Epithelial cell of esophagus (primary cell): ENCODE results near the gene CAPN8.

ENCODE experiments used
- DNase-seq: peaks from one replicate; pipeline ENCODE4 v3.0.0; 2010; ENCODE audit warnings: low read depth
- H3K4me3 ChIP-seq: 2 replicates; pipeline ENCODE4 v1.5.1; 2011; ENCODE audit warnings: mild to moderate bottlenecking, low read length, control low read depth
- TF ChIP-seq, protein P1 (sequence below): IDR thresholded peaks from 2 replicates; pipeline ENCODE4 v1.5.1; 2011; ENCODE audit warnings: low read depth, mild to moderate bottlenecking, low read length, control low read depth, inconsistent platforms; ENCODE audit not compliant: insufficient read depth; ENCODE audit errors: missing control alignments

Gene CAPN8

DNA sequence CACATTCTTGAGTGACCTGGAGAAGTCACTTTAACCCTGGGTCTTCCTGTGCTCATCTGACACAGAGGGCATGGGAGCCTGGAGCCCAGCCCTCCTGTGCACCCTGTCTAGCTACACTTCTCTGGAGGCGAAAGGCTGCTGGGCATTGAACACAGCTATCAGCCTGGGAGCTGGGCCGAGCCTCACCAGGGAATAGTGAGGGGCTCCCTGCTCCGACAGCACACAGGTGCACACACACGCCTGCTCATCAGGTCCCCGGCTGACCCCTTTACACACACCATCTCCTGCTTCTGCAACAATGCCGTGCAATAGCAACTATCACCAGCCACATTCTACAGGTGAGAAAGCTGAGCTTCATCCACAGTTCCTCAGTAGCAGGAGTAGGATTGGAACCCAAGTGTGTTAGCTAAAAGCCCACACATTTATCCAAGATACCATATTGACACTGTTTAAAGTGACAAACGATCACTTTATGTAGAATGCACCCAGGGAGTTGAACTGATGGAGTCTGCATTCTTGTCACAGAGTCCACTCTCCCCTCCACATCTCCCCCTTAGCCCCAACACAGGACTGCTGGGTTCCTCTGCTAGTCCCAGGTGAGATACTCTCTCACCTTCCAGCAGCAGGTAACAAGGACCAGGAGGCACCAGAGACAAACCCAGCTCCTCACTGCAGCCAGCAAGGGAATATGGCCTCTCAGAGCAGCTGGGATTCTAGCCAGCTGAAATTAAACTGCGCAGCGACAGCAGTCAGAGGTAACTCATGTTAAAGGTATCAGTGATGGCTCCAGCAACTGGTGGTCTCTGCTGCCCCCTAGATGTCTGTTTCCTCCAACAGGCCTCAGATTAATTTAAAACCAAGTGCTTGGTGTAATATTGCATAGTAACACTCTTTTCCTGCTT, 18.3 kb upstream of the CAPN8 start:
- DNase-seq = peak; percentile 71
- no peak overlapping the region for H3K4me3 ChIP-seq
- TF ChIP-seq, protein P1, sequence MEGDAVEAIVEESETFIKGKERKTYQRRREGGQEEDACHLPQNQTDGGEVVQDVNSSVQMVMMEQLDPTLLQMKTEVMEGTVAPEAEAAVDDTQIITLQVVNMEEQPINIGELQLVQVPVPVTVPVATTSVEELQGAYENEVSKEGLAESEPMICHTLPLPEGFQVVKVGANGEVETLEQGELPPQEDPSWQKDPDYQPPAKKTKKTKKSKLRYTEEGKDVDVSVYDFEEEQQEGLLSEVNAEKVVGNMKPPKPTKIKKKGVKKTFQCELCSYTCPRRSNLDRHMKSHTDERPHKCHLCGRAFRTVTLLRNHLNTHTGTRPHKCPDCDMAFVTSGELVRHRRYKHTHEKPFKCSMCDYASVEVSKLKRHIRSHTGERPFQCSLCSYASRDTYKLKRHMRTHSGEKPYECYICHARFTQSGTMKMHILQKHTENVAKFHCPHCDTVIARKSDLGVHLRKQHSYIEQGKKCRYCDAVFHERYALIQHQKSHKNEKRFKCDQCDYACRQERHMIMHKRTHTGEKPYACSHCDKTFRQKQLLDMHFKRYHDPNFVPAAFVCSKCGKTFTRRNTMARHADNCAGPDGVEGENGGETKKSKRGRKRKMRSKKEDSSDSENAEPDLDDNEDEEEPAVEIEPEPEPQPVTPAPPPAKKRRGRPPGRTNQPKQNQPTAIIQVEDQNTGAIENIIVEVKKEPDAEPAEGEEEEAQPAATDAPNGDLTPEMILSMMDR = peak; percentile 69

DNA sequence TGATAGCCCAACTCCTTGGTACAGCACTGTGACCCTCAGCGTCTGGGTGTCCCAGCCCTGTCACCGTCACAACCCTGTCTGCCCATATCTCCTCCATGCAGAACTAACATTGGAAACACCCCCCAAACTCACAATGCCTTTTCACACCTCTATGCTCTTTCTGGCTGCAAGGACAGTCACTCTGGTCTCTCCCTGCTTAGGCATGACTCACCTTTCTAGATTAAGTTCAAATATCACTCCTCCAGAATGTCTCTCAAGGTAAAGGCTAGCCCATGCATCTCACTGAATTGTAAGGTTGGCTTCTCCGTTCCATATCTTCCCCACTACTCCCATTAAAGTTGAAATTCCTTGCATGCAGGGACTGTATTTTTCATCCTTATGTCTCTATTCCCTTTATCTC, 17.0 kb upstream of the CAPN8 start:
- peak; percentile 33 for DNase-seq
- TF ChIP-seq, protein P1 = no peak
- H3K4me3 ChIP-seq = no peak overlapping the region

DNA sequence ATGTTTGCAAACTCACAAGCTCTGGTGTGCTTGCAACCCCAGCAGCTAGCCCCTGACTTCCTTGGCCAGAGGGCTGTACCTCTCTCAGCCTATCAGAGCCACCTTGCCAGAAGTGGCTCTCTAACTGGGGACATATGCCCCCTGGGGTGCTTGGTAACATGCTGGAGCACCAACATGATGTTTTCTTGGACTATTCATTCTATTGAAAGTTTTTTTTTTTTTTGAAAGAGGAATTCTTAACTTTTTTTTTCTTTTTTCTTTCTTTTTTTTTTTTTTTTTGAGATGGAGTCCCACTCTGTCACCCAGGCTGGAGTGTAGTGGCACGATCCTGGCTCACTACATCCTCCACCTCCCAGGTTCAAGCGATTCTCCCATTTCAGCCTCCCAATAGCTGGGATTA, 14.7 kb upstream of the CAPN8 start:
- TF ChIP-seq, protein P1 = no peak
- no peak for DNase-seq
- no peak overlapping the region for H3K4me3 ChIP-seq

DNA sequence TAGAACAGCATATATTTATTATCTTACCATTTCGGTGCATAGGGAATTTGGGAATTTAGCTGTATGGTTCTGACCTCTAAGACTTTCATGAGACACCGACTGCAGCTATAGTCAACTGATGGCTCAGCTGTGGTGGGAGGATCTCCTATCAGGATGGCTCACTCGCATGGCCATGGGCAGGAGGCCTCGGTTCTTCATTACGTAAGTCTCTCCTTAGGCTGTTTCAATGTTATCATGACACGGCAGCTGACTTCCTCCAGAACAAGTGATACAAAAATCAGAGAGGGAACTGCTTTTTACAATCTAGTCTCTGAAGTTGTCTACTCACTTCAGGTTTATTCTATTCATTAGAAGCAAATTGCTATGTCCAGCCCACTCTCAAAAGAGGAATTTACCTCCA, 13.3 kb upstream of the CAPN8 start:
- TF ChIP-seq, protein P1 = no peak
- peak; percentile 33 for DNase-seq
- no peak overlapping the region for H3K4me3 ChIP-seq

DNA sequence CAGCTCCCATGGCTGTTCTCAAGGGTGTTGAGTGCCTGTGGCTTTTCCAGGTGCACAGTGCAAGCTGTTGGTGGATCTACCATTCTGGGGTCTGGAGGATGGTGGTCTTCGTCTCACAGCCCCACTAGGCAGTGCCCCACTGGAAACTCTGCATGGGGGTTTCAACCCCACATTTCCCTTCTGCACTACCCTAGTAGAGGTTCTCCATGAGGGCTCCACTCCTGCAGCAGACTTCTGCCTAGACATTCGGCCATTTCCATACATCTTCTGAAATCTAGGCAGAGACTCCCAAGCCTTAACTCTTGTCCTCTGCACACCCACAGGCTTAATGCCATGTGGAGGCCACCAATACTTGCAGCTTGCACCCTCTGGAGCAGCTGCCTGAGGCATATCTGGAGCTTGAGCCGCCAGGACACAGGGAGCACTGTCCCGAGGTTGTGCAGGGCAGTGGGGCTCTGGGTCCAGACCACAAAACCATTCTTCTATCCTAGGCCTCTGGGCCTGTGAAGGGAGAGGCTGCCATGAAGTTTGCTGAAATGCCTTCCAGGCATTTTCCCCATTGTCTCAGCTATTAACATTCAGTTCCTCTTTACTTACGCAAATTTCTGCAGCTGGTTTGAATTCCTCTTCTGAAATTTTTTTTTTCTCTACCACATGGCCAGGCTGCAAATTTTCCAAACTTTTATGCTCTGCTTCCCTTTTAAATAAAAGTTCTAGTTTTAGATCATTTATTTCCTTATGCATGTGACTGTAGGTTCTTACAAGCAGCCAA, 8.8 kb upstream of the CAPN8 start:
- H3K4me3 ChIP-seq = no peak overlapping the region
- no peak for DNase-seq
- TF ChIP-seq, protein P1 = no peak

DNA sequence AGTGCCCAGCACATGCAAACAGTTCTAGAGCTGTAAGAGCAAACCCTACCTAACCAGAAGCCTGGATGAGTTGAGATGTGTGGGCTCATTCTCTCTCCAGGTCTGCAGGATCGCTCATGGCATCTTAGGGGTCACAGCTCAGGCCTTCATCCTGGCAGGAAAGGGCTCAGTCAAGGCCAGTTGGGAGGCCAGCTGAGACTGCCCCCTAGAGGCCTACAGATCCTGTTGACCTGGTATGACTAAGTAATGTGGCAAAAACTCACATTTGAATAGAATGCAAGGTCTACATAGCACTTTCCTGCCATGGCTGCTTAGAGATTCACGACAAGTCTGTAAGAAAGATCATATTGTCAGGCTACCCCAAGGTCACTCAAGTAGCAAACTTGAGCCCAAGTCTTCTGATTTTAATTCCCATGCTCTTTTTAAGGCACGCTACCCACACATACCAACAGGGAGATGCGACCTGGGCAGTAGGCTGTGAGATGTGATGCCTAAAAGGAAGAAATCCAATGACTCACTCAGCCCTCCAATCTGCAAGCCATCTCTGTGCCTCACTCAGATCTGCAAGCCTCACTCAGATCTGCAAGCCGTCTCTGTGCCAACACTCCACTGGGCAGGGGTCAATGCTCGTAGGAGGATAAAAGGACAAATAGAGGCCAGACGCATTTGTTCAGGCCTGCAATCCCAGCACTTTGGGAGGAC, 5.1 kb upstream of the CAPN8 start:
- peak; percentile 63 for DNase-seq
- no peak overlapping the region for H3K4me3 ChIP-seq
- TF ChIP-seq, protein P1 = peak; percentile 53
